CD4-positive, CD25-positive, alpha-beta regulatory T cell (primary cell): Measurements from ENCODE around the gene UNC5A. TPM values are rescaled to one million over a fixed set of nuclear protein-coding genes. Genes with fewer than 3 reads are reported as not detected.

Experiments
- ATAC-seq, 2 donors: fragments of 150-1000 bp; cut with Tn5 transposase; one replicate each; pipeline ENCODE4 v1.10.0; 2021; ENCODE audit warnings: low read depth in 2 of 2, moderate number of reproducible peaks in 2 of 2, moderate library complexity in 1 of 2
- DNase-seq, 3 donors: peaks; one replicate each; pipeline versions ENCODE4 v3.0.0 to v3.0.0-alpha.2; 2012 to 2022; ENCODE audit warnings: mixed read lengths in 1 of 3
- H3K27ac ChIP-seq: one replicate; pipeline ENCODE4 v1.7.0; 2013; ENCODE audit warnings: mild to moderate bottlenecking, low read length; ENCODE audit not compliant: insufficient read depth, poor library complexity, severe bottlenecking
- H3K27me3 ChIP-seq: one replicate; pipeline ENCODE4 v1.7.0; 2013; ENCODE audit warnings: low read length; ENCODE audit not compliant: control insufficient read depth, insufficient read depth
- H3K36me3 ChIP-seq: one replicate; pipeline ENCODE4 v1.7.0; 2013; ENCODE audit warnings: mild to moderate bottlenecking, low read length, moderate library complexity; ENCODE audit not compliant: control insufficient read depth, insufficient read depth
- H3K4me1 ChIP-seq: 2 replicates; pipeline ENCODE4 v1.7.0; 2013; ENCODE audit warnings: mild to moderate bottlenecking, low read length; ENCODE audit not compliant: insufficient read depth, control insufficient read depth, poor library complexity, severe bottlenecking
- H3K4me3 ChIP-seq: one replicate; pipeline ENCODE4 v1.7.0; 2013; ENCODE audit warnings: low read depth, mild to moderate bottlenecking, low read length, moderate library complexity
- H3K9me3 ChIP-seq, 2 experiments: 1 replicate in 1 of 2; 2 replicates in 1 of 2; pipeline ENCODE4 v1.7.0; 2013; ENCODE audit warnings: low read length in 2 of 2, mild to moderate bottlenecking in 1 of 2, moderate library complexity in 1 of 2; ENCODE audit not compliant: control insufficient read depth in 2 of 2
- H3K27ac Mint-ChIP-seq, 3 donors: one replicate each; pipeline ENCODE4 v1.8.0; 2020 to 2022; ENCODE audit warnings: mild to moderate bottlenecking in 3 of 3, mixed read lengths in 3 of 3, moderate library complexity in 2 of 3
- H3K27me3 Mint-ChIP-seq: one replicate; pipeline ENCODE4 v1.8.0; 2022; ENCODE audit warnings: mild to moderate bottlenecking, mixed read lengths
- H3K36me3 Mint-ChIP-seq: one replicate; pipeline ENCODE4 v1.8.0; 2020; ENCODE audit warnings: mixed read lengths
- H3K4me1 Mint-ChIP-seq, 4 donors: one replicate each; pipeline ENCODE4 v1.8.0; 2020 to 2022; ENCODE audit warnings: mixed read lengths in 4 of 4, mild to moderate bottlenecking in 1 of 4
- H3K4me3 Mint-ChIP-seq, 4 donors: one replicate each; pipeline ENCODE4 v1.8.0; 2020 to 2022; ENCODE audit warnings: mild to moderate bottlenecking in 4 of 4, mixed read lengths in 4 of 4, moderate library complexity in 3 of 4
- H3K9me3 Mint-ChIP-seq, 7 donors: one replicate each; pipeline ENCODE4 v1.8.0; 2020 to 2022; ENCODE audit warnings: mixed read lengths in 7 of 7, mild to moderate bottlenecking in 3 of 7, moderate library complexity in 2 of 7
- polyA plus RNA-seq, 4 donors: library from polyadenylated mRNA; unstranded; fragments of 300-500 nt; fragmentation: Illumina TruSeq; gene quantifications; one replicate each; pipeline ENCODE4 v1.2.3, GENCODE V29; 2021
- total RNA-seq: library from RNA; stranded (reverse); gene quantifications from one replicate; pipeline ENCODE4 v1.2.3, GENCODE V29; 2022

Gene UNC5A
- total and polyA plus RNA-seq, 5 donors from 2014 or later: not detected

GRCh38 chr5:176806137-176806536, 4.2 kb upstream of the UNC5A start:
- no peak overlapping the region for H3K27ac ChIP-seq
- no peaks in the 10 kb centered on the region for H3K36me3 Mint-ChIP-seq
- peaks cover 0 to 5% (median 0%) of the 10 kb centered on the region in 7 donors for H3K9me3 Mint-ChIP-seq
- peaks cover 14% of the 10 kb centered on the region for H3K4me1 ChIP-seq
- H3K27ac Mint-ChIP-seq: peak overlapping the region in 1 of 3 donors; percentile 20
- no peak for ATAC-seq
- H3K27me3 ChIP-seq: peaks cover 9% of the 10 kb centered on the region
- peaks cover 0 to 10% (median 6%) of the 10 kb centered on the region in 4 donors for H3K4me1 Mint-ChIP-seq
- H3K9me3 ChIP-seq: no peaks in the 10 kb centered on the region
- H3K27me3 Mint-ChIP-seq: peaks cover 46% of the 10 kb centered on the region
- H3K4me3 ChIP-seq: no peak overlapping the region
- DNase-seq: no peak
- no peak overlapping the region for H3K4me3 Mint-ChIP-seq
- no peaks in the 10 kb centered on the region for H3K36me3 ChIP-seq

- Histone ChIP-seq H3K9me3 (no peaks in the 10 kb centered on the region), H3K4me3 (no peak overlapping the region), H3K36me3 (no peaks in the 10 kb centered on the region), H3K27me3 (peaks cover 15% of the 10 kb centered on the region), H3K27ac (no peak overlapping the region), H3K4me1 (peaks cover 16% of the 10 kb centered on the region)
- H3K36me3 Mint-ChIP-seq: no peaks in the 10 kb centered on the region
- peaks cover 0 to 6% (median 0%) of the 10 kb centered on the region in 7 donors for H3K9me3 Mint-ChIP-seq
- H3K4me3 Mint-ChIP-seq: peak overlapping the region; percentile 53 to 87 (median 72)
- peaks cover 0 to 23% (median 9%) of the 10 kb centered on the region in 4 donors for H3K4me1 Mint-ChIP-seq
- ATAC-seq (no peak), DNase-seq (no peak)
- no peak overlapping the region for H3K27ac Mint-ChIP-seq
- H3K27me3 Mint-ChIP-seq: peaks cover 66% of the 10 kb centered on the region
Measured at GRCh38 chr5:176809544-176810080, 747 bp upstream of the UNC5A start.

DNA sequence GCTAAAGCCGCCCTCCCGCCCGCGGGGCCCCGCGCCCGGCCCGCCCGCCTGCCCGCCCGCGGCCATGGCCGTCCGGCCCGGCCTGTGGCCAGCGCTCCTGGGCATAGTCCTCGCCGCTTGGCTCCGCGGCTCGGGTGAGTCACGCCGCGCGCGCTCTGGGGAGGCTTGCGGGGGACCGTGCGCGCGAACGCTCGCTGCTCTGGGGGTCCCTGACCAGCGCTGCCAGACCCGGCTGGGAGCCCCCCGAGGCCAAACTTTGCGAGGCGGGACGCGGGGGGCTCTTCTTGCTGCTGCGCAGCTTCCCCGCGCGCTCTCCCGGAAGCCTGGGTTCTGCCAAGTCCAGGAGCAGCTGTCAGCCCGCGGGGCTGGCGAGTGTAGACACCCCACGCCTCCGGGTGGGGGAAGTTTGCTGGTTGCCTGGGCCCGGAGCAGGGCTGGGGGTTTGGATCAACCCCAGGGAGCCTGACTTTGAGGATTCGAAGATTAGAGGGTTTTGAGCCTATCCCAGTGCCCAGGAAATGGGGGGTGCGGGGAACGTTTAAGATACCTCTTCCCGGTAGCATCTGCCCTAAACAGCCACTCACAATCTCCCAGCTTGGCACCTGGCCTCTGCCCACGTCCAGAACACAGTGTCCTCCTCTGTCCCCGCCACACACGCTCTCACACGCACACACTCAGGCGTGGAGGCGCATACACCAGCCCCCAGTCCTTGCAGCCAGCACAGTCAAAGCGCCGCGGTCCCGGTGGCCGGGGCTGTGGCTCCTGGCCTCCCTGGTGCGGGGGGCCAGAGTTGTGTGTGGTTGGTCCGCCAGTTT, 535 bp downstream of the UNC5A start:
- peaks cover 74% of the 10 kb centered on the region for H3K27me3 Mint-ChIP-seq
- Histone ChIP-seq H3K4me3 (no peak overlapping the region), H3K9me3 (no peaks in the 10 kb centered on the region), H3K36me3 (no peaks in the 10 kb centered on the region), H3K27me3 (peaks cover 18% of the 10 kb centered on the region), H3K4me1 (peaks cover 16% of the 10 kb centered on the region), H3K27ac (no peak overlapping the region)
- peaks cover 0 to 6% (median 0%) of the 10 kb centered on the region in 7 donors for H3K9me3 Mint-ChIP-seq
- peak in 1 of 3 donors; percentile 20 for DNase-seq
- H3K4me1 Mint-ChIP-seq: peaks cover 0 to 23% (median 9%) of the 10 kb centered on the region in 4 donors
- peak overlapping the region in 3 of 4 donors; percentile 82 to 91 (median 82) for H3K4me3 Mint-ChIP-seq
- H3K36me3 Mint-ChIP-seq: no peaks in the 10 kb centered on the region
- no peak overlapping the region for H3K27ac Mint-ChIP-seq
- no peak for ATAC-seq

DNA sequence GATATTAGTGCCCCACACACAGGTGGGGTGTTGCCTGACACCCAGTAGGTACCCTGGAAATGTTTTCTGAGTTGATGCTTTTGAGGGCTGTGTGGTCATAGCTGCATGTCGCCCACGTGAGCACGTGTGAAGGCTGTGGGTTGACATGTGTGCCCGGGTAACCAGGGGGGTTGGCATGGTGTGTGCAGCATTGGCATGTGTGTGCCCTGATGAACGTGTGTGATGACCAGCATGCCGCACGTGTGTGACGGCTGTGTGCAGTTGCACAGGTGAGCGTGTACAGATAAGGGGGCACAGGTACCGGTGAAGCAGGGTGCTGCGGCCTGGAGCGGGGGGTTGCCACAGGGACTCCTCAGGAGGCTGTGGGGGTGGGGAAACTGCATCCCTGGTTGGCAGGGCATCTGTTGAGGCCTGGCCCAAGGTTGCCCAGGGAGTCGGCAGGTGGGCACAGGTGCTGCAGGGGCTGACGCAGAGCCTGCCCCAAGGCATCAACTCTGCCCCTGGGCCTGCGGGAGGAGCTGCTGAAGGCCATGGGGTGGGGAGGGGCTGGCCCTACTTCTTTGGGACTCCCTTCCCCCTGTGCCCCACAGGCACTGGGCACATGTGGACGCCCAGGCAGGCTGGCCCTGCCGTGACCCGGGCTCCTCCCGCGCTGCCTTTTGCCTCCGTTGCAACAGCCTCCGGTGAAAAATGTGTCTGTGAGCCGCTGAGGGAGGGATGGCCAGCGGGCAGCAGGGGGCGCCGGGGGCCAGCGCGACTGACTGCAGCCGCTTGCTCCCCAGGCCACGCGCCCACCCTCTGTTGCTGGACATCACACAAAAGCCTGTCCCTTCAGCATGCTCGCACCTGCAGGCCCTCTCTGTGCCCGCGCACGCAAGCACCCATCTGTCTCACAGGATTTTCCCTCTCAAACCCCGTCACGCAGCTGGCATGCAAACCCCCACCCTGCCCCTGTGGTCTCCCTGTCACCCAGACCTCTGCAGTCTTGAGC, 2.2 kb downstream of the UNC5A start:
- Histone ChIP-seq H3K27ac (no peak overlapping the region), H3K4me3 (no peak overlapping the region), H3K4me1 (peaks cover 22% of the 10 kb centered on the region), H3K27me3 (peaks cover 22% of the 10 kb centered on the region), H3K9me3 (no peaks in the 10 kb centered on the region), H3K36me3 (no peaks in the 10 kb centered on the region)
- ATAC-seq (no peak), DNase-seq (no peak)
- peak overlapping the region in 1 of 4 donors; percentile 22 for H3K4me3 Mint-ChIP-seq
- H3K9me3 Mint-ChIP-seq: peaks cover 0 to 4% (median 0%) of the 10 kb centered on the region in 7 donors
- no peak overlapping the region for H3K27ac Mint-ChIP-seq
- no peaks in the 10 kb centered on the region for H3K36me3 Mint-ChIP-seq
- peaks cover 0 to 27% (median 11%) of the 10 kb centered on the region in 4 donors for H3K4me1 Mint-ChIP-seq
- peaks cover 72% of the 10 kb centered on the region for H3K27me3 Mint-ChIP-seq

DNA sequence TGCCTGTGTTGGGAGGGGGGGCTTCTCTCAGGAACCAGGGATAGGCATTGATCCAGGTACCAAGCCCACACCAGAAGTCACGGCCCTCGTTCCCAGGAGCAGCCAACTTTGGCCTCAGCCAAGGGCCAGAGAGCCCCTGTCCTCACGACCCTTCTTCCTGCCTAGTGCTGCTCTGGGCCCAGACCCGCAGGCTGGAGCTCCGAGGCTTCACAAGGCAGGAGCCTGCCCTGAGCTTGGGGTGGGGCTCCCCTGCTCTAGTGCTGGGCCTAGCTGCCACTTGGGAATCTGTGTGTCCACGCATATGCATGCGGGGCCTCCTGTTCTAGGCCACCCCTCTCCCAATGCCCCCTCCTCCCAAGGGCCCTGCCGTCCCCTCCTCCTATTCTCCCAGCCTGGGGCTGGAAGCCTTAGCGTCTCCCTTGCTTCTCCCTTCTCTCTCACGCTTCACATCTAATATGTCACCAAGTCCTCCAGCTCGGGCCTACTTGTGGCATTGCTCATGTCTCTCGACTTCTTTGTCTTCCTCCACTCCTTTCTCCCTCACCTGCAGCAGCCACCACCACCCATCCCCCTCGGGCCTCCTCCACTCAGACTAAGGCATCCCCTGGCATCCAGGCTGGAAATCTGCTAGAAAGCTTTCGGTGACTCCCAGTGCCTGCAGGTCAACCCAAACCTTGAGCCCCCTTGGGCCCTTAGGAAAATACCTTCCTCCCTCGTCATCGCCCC, 3.4 kb downstream of the UNC5A start:
- H3K27ac Mint-ChIP-seq: peak overlapping the region in 1 of 3 donors; percentile 33
- peaks cover 69% of the 10 kb centered on the region for H3K27me3 Mint-ChIP-seq
- no peak overlapping the region for H3K4me3 ChIP-seq
- H3K9me3 Mint-ChIP-seq: peaks cover 0 to 4% (median 0%) of the 10 kb centered on the region in 7 donors
- no peak overlapping the region for H3K27ac ChIP-seq
- H3K4me1 ChIP-seq: peaks cover 33% of the 10 kb centered on the region
- DNase-seq: no peak
- peaks cover 0 to 34% (median 15%) of the 10 kb centered on the region in 4 donors for H3K4me1 Mint-ChIP-seq
- no peaks in the 10 kb centered on the region for H3K36me3 Mint-ChIP-seq
- no peak for ATAC-seq
- peaks cover 17% of the 10 kb centered on the region for H3K27me3 ChIP-seq
- peak overlapping the region in 2 of 4 donors; percentile 13 to 44 for H3K4me3 Mint-ChIP-seq
- H3K36me3 ChIP-seq: no peaks in the 10 kb centered on the region
- no peaks in the 10 kb centered on the region for H3K9me3 ChIP-seq

GRCh38 chr5:176814313-176814685, 3.9 kb downstream of the UNC5A start:
- ATAC-seq: no peak
- H3K9me3 ChIP-seq: no peaks in the 10 kb centered on the region
- H3K4me3 ChIP-seq: no peak overlapping the region
- peaks cover 0 to 2% (median 0%) of the 10 kb centered on the region in 7 donors for H3K9me3 Mint-ChIP-seq
- DNase-seq: no peak
- H3K27me3 ChIP-seq: peaks cover 20% of the 10 kb centered on the region
- H3K27me3 Mint-ChIP-seq: peaks cover 67% of the 10 kb centered on the region
- peaks cover 35% of the 10 kb centered on the region for H3K4me1 ChIP-seq
- H3K4me3 Mint-ChIP-seq: no peak overlapping the region
- H3K27ac ChIP-seq: no peak overlapping the region
- no peaks in the 10 kb centered on the region for H3K36me3 Mint-ChIP-seq
- no peaks in the 10 kb centered on the region for H3K36me3 ChIP-seq
- H3K4me1 Mint-ChIP-seq: peaks cover 0 to 31% (median 13%) of the 10 kb centered on the region in 4 donors
- no peak overlapping the region for H3K27ac Mint-ChIP-seq
